Activated CD8-positive, alpha-beta memory T cell treated with anti-CD3 and anti-CD28 coated beads for 1 hour (primary cell): ENCODE measurements around the gene IL17RA.

Experiments used
- DNase-seq, 2 donors: peaks; one replicate each; pipeline ENCODE4 v3.0.0-alpha.2; 2020; ENCODE audit warnings: low read depth in 1 of 2; ENCODE audit errors: extremely low read depth in 1 of 2

IL17RA gene

GRCh38 chr22:17105143-17106129, 20.6 kb downstream of the IL17RA start:
- DNase-seq = no peak

GRCh38 chr22:17106161-17106784, 21.5 kb downstream of the IL17RA start:
- DNase-seq = no peak

GRCh38 chr22:17106785-17107546, 22.2 kb downstream of the IL17RA start:
- no peak for DNase-seq

- no peak for DNase-seq
Measured at GRCh38 chr22:17107547-17107810, 22.7 kb downstream of the IL17RA start.

- no peak for DNase-seq
Measured at GRCh38 chr22:17108256-17109112, 23.7 kb downstream of the IL17RA start.

- no peak for DNase-seq
Measured at GRCh38 chr22:17109113-17109865, 24.5 kb downstream of the IL17RA start.

- DNase-seq = no peak
Measured at GRCh38 chr22:17109976-17110375, 25.2 kb downstream of the IL17RA start.

- no peak for DNase-seq
Measured at GRCh38 chr22:17110791-17111550, 26.2 kb downstream of the IL17RA start.

- no peak for DNase-seq
Measured at GRCh38 chr22:17112491-17113042, 27.8 kb downstream of the IL17RA start.

- DNase-seq = no peak
Measured at GRCh38 chr22:17113600-17113999, 28.8 kb downstream of the IL17RA start.

GRCh38 chr22:17114173-17114897, 29.5 kb downstream of the IL17RA start:
- no peak for DNase-seq

GRCh38 chr22:17114898-17115235, 30.1 kb downstream of the IL17RA start:
- DNase-seq = no peak

GRCh38 chr22:17115236-17115635, 30.4 kb downstream of the IL17RA start:
- DNase-seq = no peak

- DNase-seq = no peak
Measured at GRCh38 chr22:17115945-17116565, 31.3 kb downstream of the IL17RA start.

- DNase-seq = no peak
Measured at GRCh38 chr22:17116572-17117330, 32.0 kb downstream of the IL17RA start.

GRCh38 chr22:17117400-17117799, 32.6 kb downstream of the IL17RA start:
- no peak for DNase-seq

GRCh38 chr22:17117890-17118289, 33.1 kb downstream of the IL17RA start:
- DNase-seq = no peak
